GM12878 (cell line): Measurements from ENCODE around the gene SGMS1. TPM values are rescaled to one million over a fixed set of nuclear protein-coding genes. Genes with fewer than 3 reads are reported as not detected.

Source experiments
- ATAC-seq: fragments of 200-7000 bp; cut with Tn5 transposase; 3 replicates; pipeline ENCODE4 v1.9.1; 2020; ENCODE audit warnings: mild to moderate bottlenecking, moderate library complexity
- BruUV-seq: library from RNA; stranded (reverse); fragments of 400-500 nt; replicated peaks from 2 replicates; lab custom pipeline; 2021; lab: Mats Ljungman, UMichigan
- CTCF ChIA-PET: fragments of 300-600 bp; sonication (Branson Sonifier 250); formaldehyde crosslinking; extraction: SDS; loops from one replicate; lab custom pipeline; 2021; ENCODE audit warnings: inconsistent platforms; lab: Yijun Ruan, JAX
- POLR2A ChIA-PET: fragments of 350-600 bp; formaldehyde crosslinking; extraction: SDS; loops from one replicate; lab custom pipeline; 2021; ENCODE audit warnings: inconsistent platforms; lab: Charles Lee
- RAD21 ChIA-PET: fragments of 300-600 bp; sonication (Branson Sonifier 250); formaldehyde crosslinking; loops from one replicate; lab custom pipeline; 2023; ENCODE audit warnings: antibody characterized with exemption; ENCODE audit not compliant: unreplicated experiment; lab: Charles Lee
- SMC1A ChIA-PET: fragments of 300-600 bp; sonication (Branson Sonifier 250); formaldehyde crosslinking; loops from one replicate; lab custom pipeline; 2023; ENCODE audit not compliant: unreplicated experiment, uncharacterized antibody; lab: Charles Lee
- DNase-seq: peaks from one replicate; pipeline ENCODE4 v3.0.0-alpha.2; 2011; ENCODE audit warnings: low read depth, low spot score
- FAIRE-seq: peaks from 3 replicates; lab custom pipeline; 2011; peaks lifted over from hg19 to GRCh38; lab: Jason Lieb, UNC
- H2AFZ ChIP-seq: 2 replicates; pipeline ENCODE4 v1.6.0; 2011; ENCODE audit warnings: low read depth, low read length, control low read depth; ENCODE audit not compliant: control insufficient read depth
- H3K27ac ChIP-seq: 2 replicates; pipeline ENCODE4 v1.5.1; 2011; ENCODE audit warnings: control low read depth; ENCODE audit not compliant: control insufficient read depth, insufficient read depth
- H3K27me3 ChIP-seq, 2 experiments: replicated peaks in 1 of 2; 2 replicates each; pipeline versions ENCODE4 v1.6.0 to v1.6.1; 2011; ENCODE audit warnings: low read length in 1 of 2; ENCODE audit not compliant: control insufficient read depth in 2 of 2, insufficient read depth in 2 of 2
- H3K36me3 ChIP-seq, 2 experiments: 2 replicates each; pipeline ENCODE4 v1.5.1; 2011; ENCODE audit warnings: low read length in 1 of 2; ENCODE audit not compliant: control insufficient read depth in 2 of 2, insufficient read depth in 2 of 2
- H3K4me1 ChIP-seq: 2 replicates; pipeline ENCODE4 v1.6.1; 2011; ENCODE audit warnings: mild to moderate bottlenecking, low read length, moderate library complexity, mixed read lengths; ENCODE audit not compliant: control insufficient read depth, insufficient read depth
- H3K4me2 ChIP-seq: 2 replicates; pipeline ENCODE4 v1.6.0; 2011; ENCODE audit warnings: control low read depth; ENCODE audit not compliant: control insufficient read depth, insufficient read depth
- H3K4me3 ChIP-seq: fragments of 200-600 bp; sonication (generic); 2 replicates; pipeline ENCODE4 v1.5.1; 2016
- H3K79me2 ChIP-seq: 2 replicates; pipeline ENCODE4 v1.6.0; 2011; ENCODE audit warnings: low read length; ENCODE audit not compliant: control insufficient read depth, insufficient read depth
- H3K9ac ChIP-seq: 2 replicates; pipeline ENCODE4 v1.8.0; 2011; ENCODE audit warnings: low read length, control low read depth, mixed read lengths; ENCODE audit not compliant: control insufficient read depth, insufficient read depth
- H3K9me3 ChIP-seq: replicated peaks from 3 replicates; pipeline ENCODE4 v1.5.1; 2011; ENCODE audit warnings: mild to moderate bottlenecking, low read length; ENCODE audit not compliant: control insufficient read depth, insufficient read depth
- H4K20me1 ChIP-seq: 2 replicates; pipeline ENCODE4 v1.6.0; 2011; ENCODE audit not compliant: control insufficient read depth, insufficient read depth
- CBFB ChIP-seq: IDR thresholded peaks from 2 replicates; pipeline ENCODE4 v1.6.1; 2016; ENCODE audit warnings: antibody characterized with exemption, low read depth
- EZH2 ChIP-seq: IDR thresholded peaks from 2 replicates; pipeline ENCODE4 v1.6.1; 2012; ENCODE audit warnings: low read depth, mild to moderate bottlenecking, control low read depth, inconsistent platforms, low read length, borderline replicate concordance; ENCODE audit not compliant: control insufficient read depth
- GATAD2B ChIP-seq: fragments of 450-650 bp; conservative IDR thresholded peaks from 2 replicates; pipeline ENCODE4 v1.6.1; 2017; ENCODE audit warnings: low read depth, mild to moderate bottlenecking, moderate library complexity
- MYC ChIP-seq: IDR thresholded peaks from 2 replicates; pipeline ENCODE4 v1.6.1; 2011; ENCODE audit warnings: mild to moderate bottlenecking, low read length, moderate library complexity, inconsistent platforms; ENCODE audit not compliant: insufficient read depth, insufficient replicate concordance, insufficient read length, severe bottlenecking
- NBN ChIP-seq: fragments of 450-650 bp; IDR thresholded peaks from 2 replicates; pipeline ENCODE4 v1.6.1; 2016
- NFIC ChIP-seq: IDR thresholded peaks from 2 replicates; pipeline ENCODE4 v1.6.1; 2012; ENCODE audit warnings: low read depth, mild to moderate bottlenecking, inconsistent platforms, low read length, moderate library complexity
- NFYA ChIP-seq: IDR thresholded peaks from 2 replicates; pipeline ENCODE4 v1.6.1; 2011; ENCODE audit warnings: low read depth, mild to moderate bottlenecking, low read length, improper control_type of control experiment, borderline replicate concordance
- TBL1XR1 ChIP-seq: IDR thresholded peaks from 2 replicates; pipeline ENCODE4 v1.6.1; 2012; ENCODE audit warnings: low read depth, low read length, improper control_type of control experiment
- TCF3 ChIP-seq: IDR thresholded peaks from 2 replicates; pipeline ENCODE4 v1.6.1; 2012; ENCODE audit warnings: low read depth, mild to moderate bottlenecking, low read length, borderline replicate concordance; ENCODE audit not compliant: insufficient read depth
- ZBED1 ChIP-seq: IDR thresholded peaks from 2 replicates; pipeline ENCODE4 v1.6.1; 2016; ENCODE audit warnings: borderline replicate concordance
- WGBS: methylation state at CpG from one replicate; pipeline ENCODE4 v1.1.6; 2016; ENCODE audit warnings: low lambda C conversion rate; ENCODE audit not compliant: insufficient replicate concordance, insufficient coverage; ENCODE audit errors: missing lambda C conversion rate; 5-methylcytosine and 5-hydroxymethylcytosine counted together
- in situ Hi-C: fragments of 300-500 bp; cut with MboI; formaldehyde crosslinking; loops from 9 replicates; pipeline ENCODE4 v1.14.3; 2018; ENCODE audit warnings: mixed read lengths
- intact Hi-C: fragments of 100-400 bp; cut with micrococcal nuclease; formaldehyde crosslinking; loops from one replicate; pipeline ENCODE4 v1.14.2; 2022; ENCODE audit not compliant: unreplicated experiment
- polyA plus RNA-seq, 11 experiments: library from polyadenylated mRNA; depleted of rRNA in 4 of 11; unstranded in 6 of 11; stranded (reverse) in 5 of 11; fragments of >200 nt; fragmentation: Nextera tagmentation in 4 of 11; fragmentation: Illumina TruSeq in 1 of 11; extraction: Ambion mirVana in 4 of 11; extraction: Trizol in 1 of 11; gene quantifications; 1 replicate in 1 of 11; 2 replicates in 10 of 11; pipeline versions ENCODE4 v1.2.1 to v1.2.3, GENCODE V29; 2011 to 2016; ENCODE audit warnings: inconsistent platforms in 2 of 11, missing spikeins in 2 of 11, low read depth in 1 of 11
- total RNA-seq, 4 experiments: library from RNA; depleted of rRNA in 3 of 4; stranded (reverse); fragments of >200 nt in 3 of 4; fragmentation: Illumina TruSeq in 1 of 4; extraction: Trizol in 1 of 4; gene quantifications; 2 replicates each; pipeline versions ENCODE4 v1.2.1 to v1.2.3, GENCODE V29; 2013 to 2021
- TF ChIP-seq, protein P1 (sequence below): fragments of 450-650 bp; IDR thresholded peaks from 2 replicates; pipeline ENCODE4 v1.6.1; 2017; ENCODE audit warnings: mild to moderate bottlenecking, moderate library complexity
- TF ChIP-seq, protein P2 (sequence below): IDR thresholded peaks from 2 replicates; pipeline ENCODE4 v1.6.1; 2012; ENCODE audit warnings: low read depth, low read length, improper control_type of control experiment
- TF ChIP-seq, protein P3 (sequence below): IDR thresholded peaks from 2 replicates; pipeline ENCODE4 v1.6.1; 2011; ENCODE audit warnings: borderline replicate concordance, low read depth, mild to moderate bottlenecking, moderate library complexity, mixed read lengths, low read length; ENCODE audit not compliant: insufficient read depth; ENCODE audit errors: extremely low read length
- TF ChIP-seq, protein P4 (sequence below): fragments of 450-650 bp; formaldehyde crosslinking; IDR thresholded peaks from 2 replicates; pipeline ENCODE4 v1.4.0; 2022; ENCODE audit warnings: mild to moderate bottlenecking, moderate library complexity

The SGMS1 gene
- total and polyA plus RNA-seq, 10 of the 15 experiments (the other 5 are each of a cell fraction or from before 2014, with no cell fraction given), result 1.4 to 14.5 (median 4.9) TPM

DNA sequence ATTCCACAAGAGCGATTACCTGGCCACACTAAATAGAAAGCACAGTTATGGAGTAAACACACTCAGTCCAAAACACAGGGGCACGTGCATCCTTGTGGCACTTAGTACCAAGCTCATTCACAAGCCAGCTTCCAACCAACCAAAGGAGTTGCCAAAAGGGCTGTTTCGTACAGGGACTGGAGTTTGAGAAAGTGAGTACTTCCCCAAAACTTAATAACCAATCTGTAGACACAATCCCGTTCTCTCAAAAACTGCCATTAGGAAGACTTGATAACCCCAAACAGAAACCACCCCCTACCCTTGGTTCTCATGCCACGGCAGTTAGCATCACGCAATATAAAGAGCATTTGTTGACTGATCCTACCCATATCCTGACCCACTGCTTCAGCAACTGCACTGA lies 206.3 kb downstream of the SGMS1 start (continued):
- TF ChIP-seq, protein P1, sequence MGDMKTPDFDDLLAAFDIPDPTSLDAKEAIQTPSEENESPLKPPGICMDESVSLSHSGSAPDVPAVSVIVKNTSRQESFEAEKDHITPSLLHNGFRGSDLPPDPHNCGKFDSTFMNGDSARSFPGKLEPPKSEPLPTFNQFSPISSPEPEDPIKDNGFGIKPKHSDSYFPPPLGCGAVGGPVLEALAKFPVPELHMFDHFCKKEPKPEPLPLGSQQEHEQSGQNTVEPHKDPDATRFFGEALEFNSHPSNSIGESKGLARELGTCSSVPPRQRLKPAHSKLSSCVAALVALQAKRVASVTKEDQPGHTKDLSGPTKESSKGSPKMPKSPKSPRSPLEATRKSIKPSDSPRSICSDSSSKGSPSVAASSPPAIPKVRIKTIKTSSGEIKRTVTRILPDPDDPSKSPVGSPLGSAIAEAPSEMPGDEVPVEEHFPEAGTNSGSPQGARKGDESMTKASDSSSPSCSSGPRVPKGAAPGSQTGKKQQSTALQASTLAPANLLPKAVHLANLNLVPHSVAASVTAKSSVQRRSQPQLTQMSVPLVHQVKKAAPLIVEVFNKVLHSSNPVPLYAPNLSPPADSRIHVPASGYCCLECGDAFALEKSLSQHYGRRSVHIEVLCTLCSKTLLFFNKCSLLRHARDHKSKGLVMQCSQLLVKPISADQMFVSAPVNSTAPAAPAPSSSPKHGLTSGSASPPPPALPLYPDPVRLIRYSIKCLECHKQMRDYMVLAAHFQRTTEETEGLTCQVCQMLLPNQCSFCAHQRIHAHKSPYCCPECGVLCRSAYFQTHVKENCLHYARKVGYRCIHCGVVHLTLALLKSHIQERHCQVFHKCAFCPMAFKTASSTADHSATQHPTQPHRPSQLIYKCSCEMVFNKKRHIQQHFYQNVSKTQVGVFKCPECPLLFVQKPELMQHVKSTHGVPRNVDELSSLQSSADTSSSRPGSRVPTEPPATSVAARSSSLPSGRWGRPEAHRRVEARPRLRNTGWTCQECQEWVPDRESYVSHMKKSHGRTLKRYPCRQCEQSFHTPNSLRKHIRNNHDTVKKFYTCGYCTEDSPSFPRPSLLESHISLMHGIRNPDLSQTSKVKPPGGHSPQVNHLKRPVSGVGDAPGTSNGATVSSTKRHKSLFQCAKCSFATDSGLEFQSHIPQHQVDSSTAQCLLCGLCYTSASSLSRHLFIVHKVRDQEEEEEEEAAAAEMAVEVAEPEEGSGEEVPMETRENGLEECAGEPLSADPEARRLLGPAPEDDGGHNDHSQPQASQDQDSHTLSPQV, result no peak
- TF ChIP-seq NBN (no peak), ZBED1 (no peak), CBFB (no peak)
- TF ChIP-seq, protein P2, sequence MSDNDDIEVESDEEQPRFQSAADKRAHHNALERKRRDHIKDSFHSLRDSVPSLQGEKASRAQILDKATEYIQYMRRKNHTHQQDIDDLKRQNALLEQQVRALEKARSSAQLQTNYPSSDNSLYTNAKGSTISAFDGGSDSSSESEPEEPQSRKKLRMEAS, result no peak
- TF ChIP-seq, protein P3, sequence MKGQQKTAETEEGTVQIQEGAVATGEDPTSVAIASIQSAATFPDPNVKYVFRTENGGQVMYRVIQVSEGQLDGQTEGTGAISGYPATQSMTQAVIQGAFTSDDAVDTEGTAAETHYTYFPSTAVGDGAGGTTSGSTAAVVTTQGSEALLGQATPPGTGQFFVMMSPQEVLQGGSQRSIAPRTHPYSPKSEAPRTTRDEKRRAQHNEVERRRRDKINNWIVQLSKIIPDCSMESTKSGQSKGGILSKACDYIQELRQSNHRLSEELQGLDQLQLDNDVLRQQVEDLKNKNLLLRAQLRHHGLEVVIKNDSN, result no peak

DNA sequence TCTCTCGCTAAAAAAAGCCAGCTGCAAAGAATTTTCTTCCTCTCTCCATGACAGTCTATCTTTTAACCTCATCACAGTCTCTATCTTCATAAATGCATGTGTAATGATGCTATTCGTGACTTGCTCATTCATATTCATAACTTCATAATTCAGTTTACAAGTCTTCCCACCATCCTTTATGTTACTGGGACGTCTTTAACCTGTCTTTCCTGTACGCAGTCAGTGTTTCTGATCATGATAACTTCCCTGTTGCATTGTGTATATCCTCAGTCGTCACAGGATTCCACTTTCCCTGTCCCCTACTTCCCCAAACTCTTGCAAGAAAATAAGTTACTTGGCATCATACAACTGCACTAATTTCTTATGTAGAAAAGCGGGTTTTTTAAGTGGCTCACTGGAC lies 206.9 kb downstream of the SGMS1 start:
- Histone ChIP-seq H3K79me2 (peaks cover 73% of the 10 kb centered on the region), H3K9ac (peak overlapping the region; percentile 82), H3K27me3 (no peaks in the 10 kb centered on the region), H3K9me3 (no peaks in the 10 kb centered on the region), H3K4me1 (peaks cover 23% of the 10 kb centered on the region), H3K36me3 (no peaks in the 10 kb centered on the region), H4K20me1 (no peaks in the 10 kb centered on the region), H3K4me3 (peak overlapping the region; percentile 64), H3K4me2 (peak overlapping the region; percentile 96), H2AFZ (peak overlapping the region; percentile 3; the same call in 1 of the 2 replicates), H3K27ac (peak overlapping the region; percentile 79)
- DNase-seq (no peak), FAIRE-seq (no peak), ATAC-seq (no peak)
- ChIA-PET CTCF (interaction anchor here (0.6 to 5.4 kb wide), 21 partner anchors 9 to 234 kb away, joined by 3 to 31 read pairs (median 6); no protein-coding TSS in a partner anchor), SMC1A (interaction anchor here (0.7 to 7.2 kb wide), 39 partner anchors 10 to 1802 kb away, joined by 3 to 78 read pairs (median 5); no protein-coding TSS in a partner anchor), RAD21 (interaction anchor here (0.7 to 3.5 kb wide), 28 partner anchors 10 to 1245 kb away, joined by 3 to 32 read pairs (median 5); no protein-coding TSS in a partner anchor), POLR2A (interaction anchor here (0.6 to 1.7 kb wide), 12 partner anchors 13 to 1622 kb away, joined by 3 to 5 read pairs (median 3); no protein-coding TSS in a partner anchor)
- 6% methylated on average over 6 of the region's 6 CpGs for WGBS
- no TSS peak for BruUV-seq
- in situ Hi-C loops, result no loop called here
- intact Hi-C loops, result loop anchor here (2.0 to 5.0 kb wide), 3 partner anchors 55 to 208 kb away; no protein-coding TSS in a partner anchor
- TF ChIP-seq GATAD2B, result no peak
- no peak for TF ChIP-seq TCF3
- no peak for TF ChIP-seq TBL1XR1
- TF ChIP-seq MYC, result no peak
- TF ChIP-seq NFIC, result no peak
- TF ChIP-seq, protein P4, sequence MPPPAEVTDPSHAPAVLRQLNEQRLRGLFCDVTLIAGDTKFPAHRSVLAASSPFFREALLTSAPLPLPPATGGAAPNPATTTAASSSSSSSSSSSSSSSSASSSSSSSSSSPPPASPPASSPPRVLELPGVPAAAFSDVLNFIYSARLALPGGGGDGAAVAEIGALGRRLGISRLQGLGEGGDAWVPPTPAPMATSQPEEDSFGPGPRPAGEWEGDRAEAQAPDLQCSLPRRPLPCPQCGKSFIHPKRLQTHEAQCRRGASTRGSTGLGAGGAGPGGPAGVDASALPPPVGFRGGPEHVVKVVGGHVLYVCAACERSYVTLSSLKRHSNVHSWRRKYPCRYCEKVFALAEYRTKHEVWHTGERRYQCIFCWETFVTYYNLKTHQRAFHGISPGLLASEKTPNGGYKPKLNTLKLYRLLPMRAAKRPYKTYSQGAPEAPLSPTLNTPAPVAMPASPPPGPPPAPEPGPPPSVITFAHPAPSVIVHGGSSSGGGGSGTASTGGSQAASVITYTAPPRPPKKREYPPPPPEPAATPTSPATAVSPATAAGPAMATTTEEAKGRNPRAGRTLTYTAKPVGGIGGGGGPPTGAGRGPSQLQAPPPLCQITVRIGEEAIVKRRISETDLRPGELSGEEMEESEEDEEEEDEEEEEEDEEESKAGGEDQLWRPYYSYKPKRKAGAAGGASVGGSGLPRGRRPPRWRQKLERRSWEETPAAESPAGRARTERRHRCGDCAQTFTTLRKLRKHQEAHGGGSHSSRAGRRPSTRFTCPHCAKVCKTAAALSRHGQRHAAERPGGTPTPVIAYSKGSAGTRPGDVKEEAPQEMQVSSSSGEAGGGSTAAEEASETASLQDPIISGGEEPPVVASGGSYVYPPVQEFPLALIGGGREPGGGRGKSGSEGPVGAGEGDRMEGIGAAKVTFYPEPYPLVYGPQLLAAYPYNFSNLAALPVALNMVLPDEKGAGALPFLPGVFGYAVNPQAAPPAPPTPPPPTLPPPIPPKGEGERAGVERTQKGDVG (CRISPR knock-in tag), result no peak
- TF ChIP-seq EZH2, result no peak
- no peak for TF ChIP-seq NFYA
